ENCODE measurements around the gene CEP63.

The CEP63 gene

GRCh38 chr3:134483195-134483900, 2.5 kb upstream of the CEP63 start:
- no peak for TF ChIP-seq CTCF (IDR thresholded peaks at IDR 0.05; ENCODE audit: insufficient read depth, low read length, poor library complexity, severe bottlenecking)
- no peak for DNase-seq (ENCODE audit: extremely low read depth, insufficient read length)
- Histone ChIP-seq H3K36me3 (ENCODE audit: control insufficient read depth, insufficient read depth, low read length) (peaks cover 12% of the 10 kb centered on the region), H3K4me3 (replicated peaks; ENCODE audit: low read depth, low read length) (no peak overlapping the region), H3K27me3 (replicated peaks; ENCODE audit: control insufficient read depth, insufficient read depth, low read length) (no peaks in the 10 kb centered on the region)

- peaks cover 10% of the 10 kb centered on the region for H3K36me3 ChIP-seq (ENCODE audit: control insufficient read depth, insufficient read depth, low read length)
- DNase-seq (ENCODE audit: extremely low read depth, insufficient read length), result no peak
These were observed 661 bp upstream of the CEP63 start for GRCh38 chr3:134485075-134485717.

GRCh38 chr3:134486577-134487041, 752 bp downstream of the CEP63 start:
- peaks cover 3% of the 10 kb centered on the region for H3K36me3 ChIP-seq (ENCODE audit: control insufficient read depth, insufficient read depth, low read length)
- no peak for DNase-seq (ENCODE audit: extremely low read depth, insufficient read length)
- no peak for TF ChIP-seq CTCF (IDR thresholded peaks at IDR 0.05; ENCODE audit: insufficient read depth, low read length, poor library complexity, severe bottlenecking)
- H3K4me3 ChIP-seq (replicated peaks; ENCODE audit: low read depth, low read length), result peak overlapping the region; percentile 93
- no peaks in the 10 kb centered on the region for H3K27me3 ChIP-seq (replicated peaks; ENCODE audit: control insufficient read depth, insufficient read depth, low read length)

More at GRCh38 chr3:134485075-134485717, 661 bp upstream of the CEP63 start:
- H3K27me3 ChIP-seq (replicated peaks; ENCODE audit: control insufficient read depth, insufficient read depth, low read length), result no peaks in the 10 kb centered on the region
- no peak for TF ChIP-seq CTCF (IDR thresholded peaks at IDR 0.05; ENCODE audit: insufficient read depth, low read length, poor library complexity, severe bottlenecking)
- peak overlapping the region; percentile 93 for H3K4me3 ChIP-seq (replicated peaks; ENCODE audit: low read depth, low read length)

- peak; percentile 60 for DNase-seq (ENCODE audit: extremely low read depth, insufficient read length)
- Histone ChIP-seq H3K27me3 (replicated peaks; ENCODE audit: control insufficient read depth, insufficient read depth, low read length) (no peaks in the 10 kb centered on the region), H3K36me3 (ENCODE audit: control insufficient read depth, insufficient read depth, low read length) (peaks cover 3% of the 10 kb centered on the region), H3K4me3 (replicated peaks; ENCODE audit: low read depth, low read length) (peak overlapping the region; percentile 93)
- no peak for TF ChIP-seq CTCF (IDR thresholded peaks at IDR 0.05; ENCODE audit: insufficient read depth, low read length, poor library complexity, severe bottlenecking)
These were observed 1.5 kb downstream of the CEP63 start for GRCh38 chr3:134487406-134487805.

GRCh38 chr3:134494495-134494894, 8.6 kb downstream of the CEP63 start:
- TF ChIP-seq CTCF (IDR thresholded peaks at IDR 0.05; ENCODE audit: insufficient read depth, low read length, poor library complexity, severe bottlenecking), result no peak
- H3K4me3 ChIP-seq (replicated peaks; ENCODE audit: low read depth, low read length), result no peak overlapping the region

More at GRCh38 chr3:134494495-134494894, 8.6 kb downstream of the CEP63 start:
- no peaks in the 10 kb centered on the region for H3K27me3 ChIP-seq (replicated peaks; ENCODE audit: control insufficient read depth, insufficient read depth, low read length)
- H3K36me3 ChIP-seq (ENCODE audit: control insufficient read depth, insufficient read depth, low read length), result no peaks in the 10 kb centered on the region; the same call in 1 of the 2 replicates
- no peak for DNase-seq (ENCODE audit: extremely low read depth, insufficient read length)
